Osteocyte (in vitro differentiated cells): ENCODE results near the gene PHACTR1. TPM values are rescaled to one million over a fixed set of nuclear protein-coding genes. Genes with fewer than 3 reads are reported as not detected.

ENCODE experiments used
- DNase-seq: peaks from one replicate; pipeline ENCODE4 v3.0.0; 2021; ENCODE audit warnings: mixed read lengths; ENCODE audit not compliant: unreplicated experiment; ENCODE audit errors: extremely low spot score
- H3K27ac Mint-ChIP-seq: one replicate; pipeline ENCODE4 v1.8.0; 2021; ENCODE audit warnings: mild to moderate bottlenecking, mixed read lengths; ENCODE audit not compliant: unreplicated experiment
- H3K27me3 Mint-ChIP-seq: one replicate; pipeline ENCODE4 v1.8.0; 2021; ENCODE audit warnings: mixed read lengths; ENCODE audit not compliant: unreplicated experiment
- H3K36me3 Mint-ChIP-seq: one replicate; pipeline ENCODE4 v1.8.0; 2021; ENCODE audit warnings: mixed read lengths; ENCODE audit not compliant: unreplicated experiment
- H3K4me1 Mint-ChIP-seq: one replicate; pipeline ENCODE4 v1.8.0; 2021; ENCODE audit warnings: mixed read lengths; ENCODE audit not compliant: unreplicated experiment
- H3K4me3 Mint-ChIP-seq: one replicate; pipeline ENCODE4 v1.8.0; 2021; ENCODE audit warnings: mild to moderate bottlenecking, moderate library complexity, mixed read lengths; ENCODE audit not compliant: unreplicated experiment
- H3K9me3 Mint-ChIP-seq: one replicate; pipeline ENCODE4 v1.8.0; 2021; ENCODE audit warnings: mixed read lengths; ENCODE audit not compliant: unreplicated experiment
- CTCF ChIP-seq: fragments of 200-600 bp; sonication (generic); IDR thresholded peaks from 2 replicates; pipeline ENCODE4 v1.5.0; 2021; ENCODE audit warnings: antibody characterized with exemption, mild to moderate bottlenecking, moderate library complexity
- total RNA-seq: library from RNA; stranded (reverse); gene quantifications from 2 replicates; pipeline ENCODE4 v1.2.1, GENCODE V29; 2021

The PHACTR1 gene
- total RNA-seq, 1 donor from 2014 or later = 1.0 TPM

GRCh38 chr6:13183415-13184088 is 467.0 kb downstream of the PHACTR1 start:
- H3K27me3 Mint-ChIP-seq = peaks cover 4% of the 10 kb centered on the region
- no peak overlapping the region for H3K4me3 Mint-ChIP-seq
- H3K36me3 Mint-ChIP-seq = no peaks in the 10 kb centered on the region
- DNase-seq = peak; percentile 34
- no peaks in the 10 kb centered on the region for H3K9me3 Mint-ChIP-seq
- no peak overlapping the region for H3K27ac Mint-ChIP-seq
- H3K4me1 Mint-ChIP-seq = no peaks in the 10 kb centered on the region
- no peak for TF ChIP-seq CTCF

GRCh38 chr6:13184089-13184468 is 467.5 kb downstream of the PHACTR1 start:
- DNase-seq = peak; percentile 51
- Mint-ChIP-seq H3K27me3 (peaks cover 4% of the 10 kb centered on the region), H3K36me3 (no peaks in the 10 kb centered on the region), H3K4me3 (no peak overlapping the region), H3K4me1 (no peaks in the 10 kb centered on the region), H3K27ac (no peak overlapping the region), H3K9me3 (no peaks in the 10 kb centered on the region)
- TF ChIP-seq CTCF = no peak

DNA sequence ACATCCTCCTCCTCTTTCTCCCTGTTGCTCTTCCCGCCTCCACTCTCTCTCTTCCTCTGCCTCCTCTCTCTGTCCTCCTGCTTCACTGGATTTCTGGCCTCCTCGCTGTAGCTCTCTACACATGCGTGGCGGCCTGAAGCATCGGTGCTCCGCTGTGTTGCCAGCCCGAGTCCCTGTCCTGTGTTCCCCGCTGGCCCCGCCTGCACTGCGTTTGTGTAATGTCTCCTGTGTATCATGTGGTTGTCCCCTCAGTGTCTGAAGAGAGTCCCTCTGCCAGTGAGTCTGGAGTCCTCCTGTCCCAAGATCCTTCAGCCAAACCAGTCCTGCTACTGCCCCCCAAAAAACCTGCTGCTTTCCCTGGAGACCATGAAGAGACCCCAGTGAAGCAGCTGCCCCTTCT is 468.0 kb downstream of the PHACTR1 start:
- DNase-seq = peak; percentile 77
- Mint-ChIP-seq H3K4me1 (no peaks in the 10 kb centered on the region), H3K36me3 (no peaks in the 10 kb centered on the region), H3K9me3 (no peaks in the 10 kb centered on the region), H3K27me3 (peaks cover 4% of the 10 kb centered on the region), H3K4me3 (no peak overlapping the region), H3K27ac (no peak overlapping the region)
- TF ChIP-seq CTCF = no peak

- no peak for TF ChIP-seq CTCF
- Mint-ChIP-seq H3K9me3 (no peaks in the 10 kb centered on the region), H3K36me3 (no peaks in the 10 kb centered on the region), H3K4me3 (no peak overlapping the region), H3K4me1 (no peaks in the 10 kb centered on the region), H3K27ac (no peak overlapping the region), H3K27me3 (peaks cover 7% of the 10 kb centered on the region)
- DNase-seq = no peak
Measured at GRCh38 chr6:13186861-13187260, 470.3 kb downstream of the PHACTR1 start.

DNA sequence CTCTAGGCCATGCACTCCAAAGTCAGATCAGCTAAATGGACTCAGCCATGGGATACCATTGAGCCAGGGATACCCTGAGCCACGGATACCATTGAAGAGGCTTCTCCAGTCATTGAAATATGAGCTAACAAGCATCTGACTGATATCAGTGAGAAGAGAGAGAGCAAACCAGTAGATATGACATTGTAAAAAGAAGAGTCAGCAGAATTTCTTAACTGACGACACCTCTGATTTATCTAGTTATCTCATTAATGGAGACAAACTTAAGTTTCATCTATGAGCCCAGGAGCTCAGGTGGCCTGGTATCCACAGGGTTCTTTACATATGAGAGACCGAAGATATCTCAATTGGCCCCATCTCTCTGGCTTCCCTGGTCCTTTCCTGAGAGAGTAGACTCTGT is 471.1 kb downstream of the PHACTR1 start:
- Mint-ChIP-seq H3K4me1 (no peaks in the 10 kb centered on the region), H3K36me3 (no peaks in the 10 kb centered on the region), H3K4me3 (no peak overlapping the region), H3K27me3 (peaks cover 13% of the 10 kb centered on the region), H3K9me3 (no peaks in the 10 kb centered on the region), H3K27ac (no peak overlapping the region)
- no peak for TF ChIP-seq CTCF
- DNase-seq = no peak
